H1 (cell line): ENCODE results near the gene MCC. TPM values are rescaled to one million over a fixed set of nuclear protein-coding genes. Genes with fewer than 3 reads are reported as not detected.

Experiments used
- CTCF ChIA-PET: fragments of 300-600 bp; sonication (Branson Sonifier 250); formaldehyde crosslinking; loops from one replicate; lab custom pipeline; 2021; ENCODE audit not compliant: partially characterized antibody; lab: Charles Lee
- POLR2A ChIA-PET: fragments of 300-600 bp; sonication (Branson Sonifier 250); formaldehyde crosslinking; loops from one replicate; lab custom pipeline; 2021; ENCODE audit warnings: inconsistent platforms; ENCODE audit not compliant: partially characterized antibody; lab: Charles Lee
- DNase-seq, 2 experiments: peaks; one replicate each; pipeline versions ENCODE4 v3.0.0 to v3.0.0-alpha.2; 2010 to 2022; ENCODE audit warnings: low spot score in 2 of 2, low read depth in 1 of 2, mixed read lengths in 1 of 2
- FAIRE-seq: peaks from 2 replicates; lab custom pipeline; 2011; peaks lifted over from hg19 to GRCh38; lab: Jason Lieb, UNC
- H2AFZ ChIP-seq: 2 replicates; pipeline ENCODE4 v1.8.1; 2012; ENCODE audit warnings: low read length, inconsistent platforms
- H2AK5ac ChIP-seq: 2 replicates; pipeline ENCODE4 v1.6.1; 2013; ENCODE audit warnings: low read depth, low read length
- H2BK120ac ChIP-seq: replicated peaks from 2 replicates; pipeline ENCODE3; 2013; ENCODE audit warnings: low read depth, low read length, inconsistent platforms
- H2BK12ac ChIP-seq: 2 replicates; pipeline ENCODE4 v1.6.1; 2013; ENCODE audit warnings: low read depth, low read length
- H2BK15ac ChIP-seq: 2 replicates; pipeline ENCODE4 v1.6.1; 2013; ENCODE audit warnings: low read length
- H2BK20ac ChIP-seq: 2 replicates; pipeline ENCODE4 v1.6.1; 2013; ENCODE audit warnings: low read length
- H2BK5ac ChIP-seq: 2 replicates; pipeline ENCODE4 v1.6.1; 2013; ENCODE audit warnings: low read depth, low read length
- H3K14ac ChIP-seq: 2 replicates; pipeline ENCODE4 v1.6.1; 2013; ENCODE audit warnings: inconsistent platforms; ENCODE audit not compliant: insufficient read length
- H3K18ac ChIP-seq: 2 replicates; pipeline ENCODE4 v1.6.1; 2013; ENCODE audit warnings: low read length; ENCODE audit errors: extremely low read depth
- H3K23ac ChIP-seq: 2 replicates; pipeline ENCODE4 v1.6.1; 2013; ENCODE audit warnings: inconsistent platforms; ENCODE audit not compliant: insufficient read length
- H3K23me2 ChIP-seq: 2 replicates; pipeline ENCODE4 v1.6.1; 2013; ENCODE audit warnings: low read depth, low read length
- H3K27ac ChIP-seq: 2 replicates; pipeline ENCODE4 v1.6.1; 2011; ENCODE audit warnings: low read depth, low read length, inconsistent platforms
- H3K27me3 ChIP-seq, 4 experiments: replicated peaks in 1 of 4; 1 replicate in 1 of 4; 2 replicates in 3 of 4; pipeline versions ENCODE4 v1.6.1 to v1.8.1; 2011 to 2013; ENCODE audit warnings: low read length in 3 of 4, mild to moderate bottlenecking in 3 of 4, inconsistent platforms in 2 of 4, mixed read lengths in 2 of 4, moderate library complexity in 1 of 4; ENCODE audit not compliant: control insufficient read depth in 3 of 4, insufficient read depth in 3 of 4; ENCODE audit errors: extremely low read depth in 1 of 4
- H3K36me3 ChIP-seq, 4 experiments: 2 replicates each; pipeline versions ENCODE4 v1.6.1 to v1.8.1; 2011 to 2013; ENCODE audit warnings: mild to moderate bottlenecking in 4 of 4, low read length in 3 of 4, moderate library complexity in 2 of 4, control low read depth in 1 of 4, inconsistent platforms in 1 of 4; ENCODE audit not compliant: insufficient read depth in 4 of 4, control insufficient read depth in 2 of 4
- H3K4ac ChIP-seq: replicated peaks from 2 replicates; pipeline ENCODE3; 2013; ENCODE audit warnings: low read length, low read depth, mixed read lengths, inconsistent platforms; ENCODE audit not compliant: insufficient read length
- H3K4me1 ChIP-seq, 4 experiments: replicated peaks in 1 of 4; 1 replicate in 1 of 4; 2 replicates in 3 of 4; pipeline versions ENCODE4 v1.6.1 to v1.8.1; 2011 to 2013; ENCODE audit warnings: low read length in 3 of 4, inconsistent platforms in 2 of 4, mixed read lengths in 1 of 4; ENCODE audit not compliant: insufficient read depth in 4 of 4, control insufficient read depth in 3 of 4
- H3K4me2 ChIP-seq, 2 experiments: 2 replicates each; pipeline versions ENCODE4 v1.6.1 to v1.8.1; 2011 to 2013; ENCODE audit warnings: low read depth in 2 of 2, low read length in 2 of 2, control low read depth in 1 of 2, inconsistent platforms in 1 of 2, mild to moderate bottlenecking in 1 of 2; ENCODE audit not compliant: insufficient read depth in 1 of 2
- H3K4me3 ChIP-seq, 4 experiments: fragments of 200-600, 300-600 bp in 1 of 4; sonication (generic), shearing (Covaris generic), sonication (Bioruptor Twin) in 1 of 4; 2 replicates each; pipeline versions ENCODE4 v1.5.1 to v1.8.1; 2011 to 2016; ENCODE audit warnings: low read length in 4 of 4, low read depth in 3 of 4, control low read depth in 2 of 4, inconsistent platforms in 2 of 4, mild to moderate bottlenecking in 2 of 4, mixed read lengths in 1 of 4, moderate library complexity in 1 of 4; ENCODE audit not compliant: insufficient read depth in 2 of 4; ENCODE audit errors: extremely low read depth in 1 of 4
- H3K56ac ChIP-seq: replicated peaks from 2 replicates; pipeline ENCODE3; 2013; ENCODE audit warnings: low read depth, mild to moderate bottlenecking, mixed read lengths, low read length, inconsistent platforms; ENCODE audit not compliant: insufficient read length
- H3K79me1 ChIP-seq: 2 replicates; pipeline ENCODE4 v1.6.1; 2013; ENCODE audit warnings: low read depth, low read length, control low read depth
- H3K79me2 ChIP-seq, 2 experiments: 2 replicates each; pipeline versions ENCODE4 v1.6.1 to v1.8.1; 2012 to 2013; ENCODE audit warnings: low read length in 2 of 2, mild to moderate bottlenecking in 2 of 2, inconsistent platforms in 1 of 2; ENCODE audit not compliant: insufficient read depth in 2 of 2, control insufficient read depth in 1 of 2
- H3K9ac ChIP-seq, 4 experiments: replicated peaks in 1 of 4; 1 replicate in 1 of 4; 2 replicates in 3 of 4; pipeline versions ENCODE4 v1.6.1 to v1.8.1; 2011 to 2013; ENCODE audit warnings: low read depth in 3 of 4, low read length in 3 of 4, control low read depth in 2 of 4, mild to moderate bottlenecking in 2 of 4, moderate library complexity in 2 of 4, inconsistent platforms in 1 of 4; ENCODE audit errors: extremely low read depth in 1 of 4
- H3K9me3 ChIP-seq, 2 experiments: 2 replicates each; pipeline versions ENCODE4 v1.6.1 to v1.8.1; 2012 to 2013; ENCODE audit warnings: mild to moderate bottlenecking in 2 of 2, moderate library complexity in 2 of 2, control low read depth in 1 of 2, inconsistent platforms in 1 of 2, low read depth in 1 of 2, low read length in 1 of 2, mixed read lengths in 1 of 2; ENCODE audit not compliant: insufficient read depth in 2 of 2
- H4K20me1 ChIP-seq, 2 experiments: replicated peaks in 1 of 2; 2 replicates each; pipeline versions ENCODE3 to v1.8.1; 2011 to 2013; ENCODE audit warnings: inconsistent platforms in 2 of 2, low read length in 2 of 2, mild to moderate bottlenecking in 1 of 2; ENCODE audit not compliant: insufficient read depth in 2 of 2, control insufficient read depth in 1 of 2
- H4K5ac ChIP-seq: 2 replicates; pipeline ENCODE4 v1.6.1; 2013; ENCODE audit warnings: low read length, low read depth, mixed read lengths, inconsistent platforms; ENCODE audit not compliant: insufficient read length
- H4K8ac ChIP-seq: 2 replicates; pipeline ENCODE4 v1.8.0; 2013; ENCODE audit warnings: mild to moderate bottlenecking, moderate library complexity, low read length, inconsistent platforms; ENCODE audit not compliant: insufficient read depth; ENCODE audit errors: extremely low read depth
- H4K91ac ChIP-seq: replicated peaks from 2 replicates; pipeline ENCODE3; 2013; ENCODE audit warnings: low read length, mixed read lengths, inconsistent platforms; ENCODE audit not compliant: insufficient read length
- ATF2 ChIP-seq: IDR thresholded peaks from 2 replicates; pipeline ENCODE4 v1.6.1; 2012; ENCODE audit warnings: low read length, inconsistent platforms
- CHD2 ChIP-seq: IDR thresholded peaks from 2 replicates; pipeline ENCODE4 v1.6.1; 2012; ENCODE audit warnings: low read length, improper control_type of control experiment
- EZH2 ChIP-seq: fragments of 200-600 bp; sonication (generic); IDR thresholded peaks from 2 replicates; pipeline ENCODE4 v1.7.1; 2012; ENCODE audit warnings: low read depth, mild to moderate bottlenecking, moderate library complexity, low read length, inconsistent platforms; ENCODE audit not compliant: severe bottlenecking
- FOSL1 ChIP-seq: IDR thresholded peaks from 2 replicates; pipeline ENCODE4 v1.6.1; 2011; ENCODE audit warnings: mild to moderate bottlenecking, low read depth, low read length, moderate library complexity; ENCODE audit not compliant: insufficient read depth
- GABPA ChIP-seq: IDR thresholded peaks from 2 replicates; pipeline ENCODE4 v1.6.1; 2011; ENCODE audit warnings: mild to moderate bottlenecking, low read length, moderate library complexity, borderline replicate concordance; ENCODE audit not compliant: insufficient read depth
- NRF1 ChIP-seq: IDR thresholded peaks from 2 replicates; pipeline ENCODE4 v1.6.1; 2011; ENCODE audit warnings: mild to moderate bottlenecking, low read depth, low read length, improper control_type of control experiment
- PHF8 ChIP-seq: fragments of 200-600 bp; sonication (generic); conservative IDR thresholded peaks from 2 replicates; pipeline ENCODE4 v1.7.1; 2012; ENCODE audit warnings: low read depth, mild to moderate bottlenecking, inconsistent platforms, low read length, moderate library complexity
- POLR2A ChIP-seq, 2 experiments: IDR thresholded peaks; 1 replicate in 1 of 2; 2 replicates in 1 of 2; pipeline ENCODE4 v1.6.1; 2011; ENCODE audit warnings: low read depth in 2 of 2, low read length in 2 of 2, mild to moderate bottlenecking in 2 of 2; ENCODE audit errors: control extremely low read depth in 1 of 2
- RAD21 ChIP-seq, 2 experiments: IDR thresholded peaks in 1 of 2; conservative IDR thresholded peaks in 1 of 2; 2 replicates each; pipeline ENCODE4 v1.6.1; 2011; ENCODE audit warnings: low read depth in 2 of 2, low read length in 2 of 2, improper control_type of control experiment in 1 of 2, inconsistent platforms in 1 of 2, mild to moderate bottlenecking in 1 of 2, moderate library complexity in 1 of 2
- SIN3A ChIP-seq, 2 experiments: IDR thresholded peaks in 1 of 2; conservative IDR thresholded peaks in 1 of 2; 2 replicates each; pipeline ENCODE4 v1.6.1; 2011 to 2012; ENCODE audit warnings: low read length in 2 of 2, improper control_type of control experiment in 1 of 2, low read depth in 1 of 2, mild to moderate bottlenecking in 1 of 2
- SP1 ChIP-seq: IDR thresholded peaks from 2 replicates; pipeline ENCODE4 v1.6.1; 2011; ENCODE audit warnings: low read depth, low read length
- WGBS, 2 experiments: shearing (Covaris generic) in 1 of 2; methylation state at CpG; one replicate each; pipeline versions ENCODE4 v1.1.6 to v1.1.7; 2013 to 2015; ENCODE audit warnings: low lambda C conversion rate in 2 of 2, mixed read lengths in 2 of 2, inconsistent platforms in 1 of 2, low coverage in 1 of 2, missing lambda C conversion rate in 1 of 2; ENCODE audit not compliant: insufficient replicate concordance in 2 of 2, insufficient coverage in 1 of 2, insufficient read length in 1 of 2; ENCODE audit errors: extremely low coverage in 1 of 2, missing lambda C conversion rate in 1 of 2; 5-methylcytosine and 5-hydroxymethylcytosine counted together
- polyA plus RNA-seq, 7 experiments: library from polyadenylated mRNA; depleted of rRNA in 3 of 7; stranded (reverse) in 5 of 7; unstranded in 2 of 7; fragments of >200 nt in 5 of 7; fragments of 200-250 nt in 2 of 7; gene quantifications; 1 replicate in 5 of 7; 2 replicates in 1 of 7; 4 replicates in 1 of 7; pipeline versions ENCODE4 v1.2.1 to v1.2.3, GENCODE V29; 2011 to 2013; ENCODE audit warnings: missing spikeins in 2 of 7, mixed read lengths in 2 of 7
- total RNA-seq: library from RNA; stranded (reverse); fragmentation: NEBNext Ultra II Directional; extraction: Animal tissue kit (Norgen Biotek cat#: 25700); gene quantifications from 2 replicates; pipeline ENCODE4 v1.2.1, GENCODE V29; 2021

MCC gene
- total and polyA plus RNA-seq, 2 of the 8 experiments (the other 6 are each of a cell fraction or from before 2014, with no cell fraction given), result 2.6 to 18.3 TPM

GRCh38 chr5:113271745-113272454 lies 216.4 kb downstream of the MCC start:
- ChIA-PET POLR2A (no interaction called here), CTCF (no interaction called here)
- no peak overlapping the region for H4K91ac ChIP-seq
- WGBS, 2 experiments, result 92% methylated on average over 1 of the region's 1 CpG; no CpG with 5 or more reads in 1 of the 2 experiments
- H3K23me2 ChIP-seq, result no peaks in the 10 kb centered on the region
- H3K4me3 ChIP-seq, result no peak overlapping the region
- H3K14ac ChIP-seq, result no peak overlapping the region
- H3K4me2 ChIP-seq, result no peak overlapping the region
- H3K9ac ChIP-seq, result no peak overlapping the region
- H2BK120ac ChIP-seq, result no peak overlapping the region
- no peak overlapping the region for H2BK5ac ChIP-seq
- H3K4me1 ChIP-seq, result peaks cover 2 to 39% (median 26%) of the 10 kb centered on the region in 4 experiments
- no peaks in the 10 kb centered on the region for H3K9me3 ChIP-seq
- H3K79me1 ChIP-seq, result no peaks in the 10 kb centered on the region
- peaks cover 0 to 48% of the 10 kb centered on the region in 2 experiments; a peak in 3 of 4 replicates for H3K79me2 ChIP-seq
- no peak overlapping the region for H2BK12ac ChIP-seq
- H4K5ac ChIP-seq, result no peak overlapping the region
- H3K27ac ChIP-seq, result no peak overlapping the region
- H2AFZ ChIP-seq, result no peak overlapping the region
- H3K36me3 ChIP-seq, result no peaks in the 10 kb centered on the region
- no peak overlapping the region for H2BK15ac ChIP-seq
- H2BK20ac ChIP-seq, result no peak overlapping the region
- H4K20me1 ChIP-seq, result no peaks in the 10 kb centered on the region
- no peak overlapping the region for H3K4ac ChIP-seq
- H3K23ac ChIP-seq, result no peak overlapping the region
- FAIRE-seq, result no peak
- H3K56ac ChIP-seq, result no peak overlapping the region
- H2AK5ac ChIP-seq, result no peak overlapping the region
- peak overlapping the region; percentile 52; the same call in 1 of the 2 replicates for H3K18ac ChIP-seq
- H3K27me3 ChIP-seq, result no peaks in the 10 kb centered on the region
- no peak for DNase-seq
- H4K8ac ChIP-seq, result no peak overlapping the region
- TF ChIP-seq SP1, result no peak
- TF ChIP-seq RAD21 (IDR thresholded peaks at IDR 0.05 in 1 of 2, conservative IDR thresholded peaks at IDR 0.05 in 1 of 2; ENCODE audit: low read depth in 2 of 2, low read length in 2 of 2), result no peak
- no peak for TF ChIP-seq FOSL1
- no peak for TF ChIP-seq POLR2A (IDR thresholded peaks at IDR 0.05; ENCODE audit: control extremely low read depth in 1 of 2, low read depth in 2 of 2, low read length in 2 of 2)
- TF ChIP-seq NRF1, result no peak
- no peak for TF ChIP-seq ATF2
- TF ChIP-seq SIN3A (conservative IDR thresholded peaks at IDR 0.05 in 1 of 2, IDR thresholded peaks at IDR 0.05 in 1 of 2; ENCODE audit: low read depth in 1 of 2, low read length in 2 of 2), result no peak
- TF ChIP-seq PHF8, result no peak
- no peak for TF ChIP-seq GABPA
- no peak for TF ChIP-seq EZH2
- TF ChIP-seq CHD2, result no peak
